ENCODE measurements around the gene RTEL1.

Gene RTEL1

DNA sequence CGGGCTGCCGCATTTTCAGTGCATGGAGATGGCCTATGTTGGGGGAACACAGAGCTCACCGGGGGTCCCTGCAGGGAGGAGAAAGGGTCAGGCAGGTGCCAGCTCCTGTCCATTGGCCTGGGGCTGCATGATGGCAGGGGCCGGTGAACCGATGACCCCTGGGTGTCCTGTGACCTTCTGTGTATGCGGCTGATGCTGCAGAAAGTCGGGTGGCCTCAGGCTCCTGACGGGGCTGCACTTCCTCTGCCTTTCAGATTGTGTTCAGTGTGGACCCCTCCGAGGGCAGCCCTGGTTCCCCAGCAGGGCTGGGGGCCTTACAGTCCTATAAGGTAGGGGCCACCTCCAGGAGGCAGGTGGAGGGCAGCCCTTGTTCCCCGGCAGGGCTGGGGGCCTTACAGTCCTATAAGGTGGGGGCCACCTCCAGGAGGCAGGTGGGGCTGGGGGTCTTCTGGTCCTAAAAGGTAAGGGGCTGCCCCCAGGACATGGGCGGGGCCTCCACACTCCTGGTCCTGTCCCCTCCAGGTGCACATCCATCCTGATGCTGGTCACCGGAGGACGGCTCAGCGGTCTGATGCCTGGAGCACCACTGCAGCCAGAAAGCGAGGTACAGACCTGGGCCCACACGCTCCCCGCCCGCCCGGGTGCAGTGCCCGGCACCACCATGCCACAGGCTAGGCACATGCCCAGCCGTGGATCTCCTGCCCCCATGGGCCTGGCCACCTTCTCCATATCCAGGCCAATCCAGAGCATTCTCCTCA lies 27.3 kb downstream of the RTEL1 start:
- no peak overlapping the region for H3K27ac ChIP-seq (ENCODE audit: low read depth, low read length, severe bottlenecking)

GRCh38 chr20:63686094-63686491 lies 28.0 kb downstream of the RTEL1 start:
- Histone ChIP-seq H3K27ac (ENCODE audit: low read depth, low read length, severe bottlenecking) (peak overlapping the region; percentile 73), H3K9me3 (ENCODE audit: control insufficient read depth, low read length) (no peaks in the 10 kb centered on the region), H3K4me3 (ENCODE audit: extremely low read depth, insufficient read depth, low read length, poor library complexity, severe bottlenecking) (no peak overlapping the region), H3K4me1 (ENCODE audit: control insufficient read depth, insufficient read depth, low read length, poor library complexity, severe bottlenecking) (peaks cover 28% of the 10 kb centered on the region), H3K36me3 (ENCODE audit: control insufficient read depth, insufficient read depth, low read length) (no peaks in the 10 kb centered on the region)
- 93 to 96% methylated on average over 24 of the region's 24 CpGs for WGBS, 2 experiments (ENCODE audit: insufficient coverage in 2 of 2)

More for the DNA sequence above, 27.3 kb downstream of the RTEL1 start:
- Histone ChIP-seq H3K9me3 (ENCODE audit: control insufficient read depth, low read length) (no peaks in the 10 kb centered on the region), H3K4me1 (ENCODE audit: control insufficient read depth, insufficient read depth, low read length, poor library complexity, severe bottlenecking) (peaks cover 28% of the 10 kb centered on the region), H3K36me3 (ENCODE audit: control insufficient read depth, insufficient read depth, low read length) (no peaks in the 10 kb centered on the region), H3K4me3 (ENCODE audit: extremely low read depth, insufficient read depth, low read length, poor library complexity, severe bottlenecking) (no peak overlapping the region)
- WGBS, 2 experiments (ENCODE audit: insufficient coverage in 2 of 2): 91 to 93% methylated on average over 16 to 21 of the region's 21 CpGs

GRCh38 chr20:63686492-63687321 lies 28.6 kb downstream of the RTEL1 start:
- no peak overlapping the region for H3K4me3 ChIP-seq (ENCODE audit: extremely low read depth, insufficient read depth, low read length, poor library complexity, severe bottlenecking)
- no peaks in the 10 kb centered on the region for H3K36me3 ChIP-seq (ENCODE audit: control insufficient read depth, insufficient read depth, low read length)
- H3K9me3 ChIP-seq (ENCODE audit: control insufficient read depth, low read length): no peaks in the 10 kb centered on the region
- peaks cover 26% of the 10 kb centered on the region for H3K4me1 ChIP-seq (ENCODE audit: control insufficient read depth, insufficient read depth, low read length, poor library complexity, severe bottlenecking)
- 91 to 92% methylated on average over 41 of the region's 45 CpGs for WGBS, 2 experiments (ENCODE audit: insufficient coverage in 2 of 2)
- H3K27ac ChIP-seq (ENCODE audit: low read depth, low read length, severe bottlenecking): peak overlapping the region; percentile 73

DNA sequence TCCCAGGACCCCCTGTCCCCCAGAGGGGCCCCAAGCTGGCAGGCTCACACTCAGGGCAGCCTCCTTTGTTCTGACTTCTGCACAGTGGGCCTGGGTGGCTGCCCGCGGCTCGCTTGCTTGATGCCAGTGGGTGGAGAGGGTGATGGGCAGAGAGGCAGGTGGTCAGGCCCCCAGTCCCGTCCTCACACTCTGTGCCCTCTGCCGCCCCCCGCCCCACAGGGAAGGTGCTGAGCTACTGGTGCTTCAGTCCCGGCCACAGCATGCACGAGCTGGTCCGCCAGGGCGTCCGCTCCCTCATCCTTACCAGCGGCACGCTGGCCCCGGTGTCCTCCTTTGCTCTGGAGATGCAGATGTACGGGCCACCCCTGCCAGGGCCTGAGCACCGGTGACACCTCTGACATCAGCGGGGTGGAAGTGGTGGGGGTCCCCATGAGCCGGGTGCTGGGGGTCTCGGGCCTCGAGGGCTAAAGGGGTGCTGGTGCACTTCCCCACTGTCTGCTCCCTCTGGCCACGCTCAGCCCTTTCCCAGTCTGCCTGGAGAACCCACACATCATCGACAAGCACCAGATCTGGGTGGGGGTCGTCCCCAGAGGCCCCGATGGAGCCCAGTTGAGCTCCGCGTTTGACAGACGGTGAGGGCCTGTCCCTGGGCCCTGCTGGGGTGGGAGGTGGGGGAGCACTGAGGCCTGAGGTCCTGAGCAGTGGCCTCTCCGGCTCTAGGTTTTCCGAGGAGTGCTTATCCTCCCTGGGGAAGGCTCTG lies 29.5 kb downstream of the RTEL1 start:
- Histone ChIP-seq H3K27ac (ENCODE audit: low read depth, low read length, severe bottlenecking) (no peak overlapping the region), H3K4me3 (ENCODE audit: extremely low read depth, insufficient read depth, low read length, poor library complexity, severe bottlenecking) (no peak overlapping the region), H3K36me3 (ENCODE audit: control insufficient read depth, insufficient read depth, low read length) (no peaks in the 10 kb centered on the region), H3K4me1 (ENCODE audit: control insufficient read depth, insufficient read depth, low read length, poor library complexity, severe bottlenecking) (peaks cover 22% of the 10 kb centered on the region), H3K9me3 (ENCODE audit: control insufficient read depth, low read length) (no peaks in the 10 kb centered on the region)
- WGBS, 2 experiments (ENCODE audit: insufficient coverage in 2 of 2): 96 to 97% methylated on average over 19 to 26 of the region's 29 CpGs

- no peaks in the 10 kb centered on the region for H3K36me3 ChIP-seq (ENCODE audit: control insufficient read depth, insufficient read depth, low read length)
- H3K27ac ChIP-seq (ENCODE audit: low read depth, low read length, severe bottlenecking): no peak overlapping the region
- 92 to 95% methylated on average over 19 to 28 of the region's 31 CpGs for WGBS, 2 experiments (ENCODE audit: insufficient coverage in 2 of 2)
- peaks cover 17% of the 10 kb centered on the region for H3K4me1 ChIP-seq (ENCODE audit: control insufficient read depth, insufficient read depth, low read length, poor library complexity, severe bottlenecking)
- H3K4me3 ChIP-seq (ENCODE audit: extremely low read depth, insufficient read depth, low read length, poor library complexity, severe bottlenecking): no peak overlapping the region
- H3K9me3 ChIP-seq (ENCODE audit: control insufficient read depth, low read length): no peaks in the 10 kb centered on the region
Observed at GRCh38 chr20:63688228-63689045, 30.3 kb downstream of the RTEL1 start.

DNA sequence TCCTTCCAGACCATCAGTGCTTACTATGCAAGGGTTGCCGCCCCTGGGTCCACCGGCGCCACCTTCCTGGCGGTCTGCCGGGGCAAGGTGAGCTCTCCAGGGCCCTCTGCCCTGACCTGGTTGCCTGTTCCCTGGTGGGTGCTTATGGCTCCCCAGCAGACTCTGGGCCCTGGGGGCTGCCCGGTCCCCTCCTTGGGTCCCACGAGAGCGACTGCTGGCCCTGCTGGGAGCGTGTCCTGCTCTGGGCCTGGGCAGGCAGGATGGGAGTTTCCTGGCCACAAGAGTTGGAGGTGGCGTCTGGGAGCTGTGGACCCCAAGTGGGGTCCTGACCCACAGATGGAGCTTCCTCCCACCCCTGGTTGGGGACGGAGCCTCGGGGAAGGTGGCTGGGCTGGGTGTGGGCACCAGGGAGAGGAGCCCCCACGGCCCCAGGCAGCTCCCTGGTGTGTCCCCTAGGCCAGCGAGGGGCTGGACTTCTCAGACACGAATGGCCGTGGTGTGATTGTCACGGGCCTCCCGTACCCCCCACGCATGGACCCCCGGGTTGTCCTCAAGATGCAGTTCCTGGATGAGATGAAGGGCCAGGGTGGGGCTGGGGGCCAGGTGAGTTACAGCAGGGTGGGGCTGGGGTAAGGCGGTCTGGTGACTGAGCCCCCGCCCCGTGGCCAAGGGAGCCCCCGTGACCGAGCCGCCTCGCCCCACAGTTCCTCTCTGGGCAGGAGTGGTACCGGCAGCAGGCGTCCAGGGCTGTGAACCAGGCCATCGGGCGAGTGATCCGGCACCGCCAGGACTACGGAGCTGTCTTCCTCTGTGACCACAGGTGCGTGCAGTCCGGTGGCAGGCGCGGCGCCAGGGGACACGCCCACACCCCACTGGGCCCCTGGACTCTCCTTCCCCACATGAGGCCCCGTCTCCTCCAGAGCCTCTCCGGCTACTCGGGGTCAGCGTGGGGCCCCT lies 31.2 kb downstream of the RTEL1 start:
- no peaks in the 10 kb centered on the region for H3K9me3 ChIP-seq (ENCODE audit: control insufficient read depth, low read length)
- no peak overlapping the region for H3K4me3 ChIP-seq (ENCODE audit: extremely low read depth, insufficient read depth, low read length, poor library complexity, severe bottlenecking)
- H3K27ac ChIP-seq (ENCODE audit: low read depth, low read length, severe bottlenecking): no peak overlapping the region
- H3K4me1 ChIP-seq (ENCODE audit: control insufficient read depth, insufficient read depth, low read length, poor library complexity, severe bottlenecking): peaks cover 17% of the 10 kb centered on the region
- WGBS, 2 experiments (ENCODE audit: insufficient coverage in 2 of 2): 98% methylated on average over 38 to 44 of the region's 44 CpGs
- peaks cover 2% of the 10 kb centered on the region for H3K36me3 ChIP-seq (ENCODE audit: control insufficient read depth, insufficient read depth, low read length)

DNA sequence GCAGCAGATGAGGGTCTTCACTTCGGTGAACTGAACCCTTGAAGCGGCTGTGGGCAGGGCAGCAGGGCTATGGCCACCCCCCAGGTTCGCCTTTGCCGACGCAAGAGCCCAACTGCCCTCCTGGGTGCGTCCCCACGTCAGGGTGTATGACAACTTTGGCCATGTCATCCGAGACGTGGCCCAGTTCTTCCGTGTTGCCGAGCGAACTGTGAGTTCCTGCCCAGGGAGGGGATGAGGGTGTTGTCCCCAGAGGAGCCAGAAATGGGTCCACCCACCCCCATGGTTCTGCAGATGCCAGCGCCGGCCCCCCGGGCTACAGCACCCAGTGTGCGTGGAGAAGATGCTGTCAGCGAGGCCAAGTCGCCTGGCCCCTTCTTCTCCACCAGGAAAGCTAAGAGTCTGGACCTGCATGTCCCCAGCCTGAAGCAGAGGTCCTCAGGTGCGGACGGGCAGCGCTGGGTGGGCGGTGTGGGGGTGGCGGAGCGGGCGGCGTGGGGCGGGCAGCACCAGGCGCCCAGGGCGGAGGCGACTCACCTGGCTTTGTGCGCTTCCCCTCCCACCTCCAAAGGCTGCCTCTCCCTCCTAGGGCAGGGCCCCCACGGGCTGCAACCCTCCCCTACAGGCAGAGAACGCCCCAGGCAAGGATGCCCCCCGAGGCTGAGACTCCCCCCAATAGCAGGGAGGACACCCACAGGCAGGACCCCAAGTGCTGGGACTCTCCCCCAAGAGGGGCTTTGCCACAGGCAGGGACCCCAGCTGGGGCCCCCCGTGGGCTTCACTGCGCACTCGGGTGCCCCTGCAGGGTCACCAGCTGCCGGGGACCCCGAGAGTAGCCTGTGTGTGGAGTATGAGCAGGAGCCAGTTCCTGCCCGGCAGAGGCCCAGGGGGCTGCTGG lies 32.1 kb downstream of the RTEL1 start:
- Histone ChIP-seq H3K4me3 (ENCODE audit: extremely low read depth, insufficient read depth, low read length, poor library complexity, severe bottlenecking) (no peak overlapping the region), H3K36me3 (ENCODE audit: control insufficient read depth, insufficient read depth, low read length) (peaks cover 6% of the 10 kb centered on the region), H3K9me3 (ENCODE audit: control insufficient read depth, low read length) (no peaks in the 10 kb centered on the region), H3K4me1 (ENCODE audit: control insufficient read depth, insufficient read depth, low read length, poor library complexity, severe bottlenecking) (peaks cover 17% of the 10 kb centered on the region), H3K27ac (ENCODE audit: low read depth, low read length, severe bottlenecking) (no peak overlapping the region)
- WGBS, 2 experiments (ENCODE audit: insufficient coverage in 2 of 2): 90 to 96% methylated on average over 22 to 35 of the region's 40 CpGs

- no peak overlapping the region for H3K27ac ChIP-seq (ENCODE audit: low read depth, low read length, severe bottlenecking)
- H3K4me1 ChIP-seq (ENCODE audit: control insufficient read depth, insufficient read depth, low read length, poor library complexity, severe bottlenecking): peaks cover 15% of the 10 kb centered on the region
- 96 to 97% methylated on average over 17 to 22 of the region's 24 CpGs for WGBS, 2 experiments (ENCODE audit: insufficient coverage in 2 of 2)
- no peak overlapping the region for H3K4me3 ChIP-seq (ENCODE audit: extremely low read depth, insufficient read depth, low read length, poor library complexity, severe bottlenecking)
- no peaks in the 10 kb centered on the region for H3K9me3 ChIP-seq (ENCODE audit: control insufficient read depth, low read length)
- H3K36me3 ChIP-seq (ENCODE audit: control insufficient read depth, insufficient read depth, low read length): peaks cover 6% of the 10 kb centered on the region
Observed at GRCh38 chr20:63690898-63691710, 33.0 kb downstream of the RTEL1 start.

Measured in mesodermal cell (in vitro differentiated cells).